Measurements from ENCODE around the gene QSOX2. TPM values are rescaled to one million over a fixed set of nuclear protein-coding genes. Genes with fewer than 3 reads are reported as not detected.

QSOX2 gene
- total and polyA plus RNA-seq, 2 experiments from 2014 or later: 9.2 to 29.2 TPM

DNA sequence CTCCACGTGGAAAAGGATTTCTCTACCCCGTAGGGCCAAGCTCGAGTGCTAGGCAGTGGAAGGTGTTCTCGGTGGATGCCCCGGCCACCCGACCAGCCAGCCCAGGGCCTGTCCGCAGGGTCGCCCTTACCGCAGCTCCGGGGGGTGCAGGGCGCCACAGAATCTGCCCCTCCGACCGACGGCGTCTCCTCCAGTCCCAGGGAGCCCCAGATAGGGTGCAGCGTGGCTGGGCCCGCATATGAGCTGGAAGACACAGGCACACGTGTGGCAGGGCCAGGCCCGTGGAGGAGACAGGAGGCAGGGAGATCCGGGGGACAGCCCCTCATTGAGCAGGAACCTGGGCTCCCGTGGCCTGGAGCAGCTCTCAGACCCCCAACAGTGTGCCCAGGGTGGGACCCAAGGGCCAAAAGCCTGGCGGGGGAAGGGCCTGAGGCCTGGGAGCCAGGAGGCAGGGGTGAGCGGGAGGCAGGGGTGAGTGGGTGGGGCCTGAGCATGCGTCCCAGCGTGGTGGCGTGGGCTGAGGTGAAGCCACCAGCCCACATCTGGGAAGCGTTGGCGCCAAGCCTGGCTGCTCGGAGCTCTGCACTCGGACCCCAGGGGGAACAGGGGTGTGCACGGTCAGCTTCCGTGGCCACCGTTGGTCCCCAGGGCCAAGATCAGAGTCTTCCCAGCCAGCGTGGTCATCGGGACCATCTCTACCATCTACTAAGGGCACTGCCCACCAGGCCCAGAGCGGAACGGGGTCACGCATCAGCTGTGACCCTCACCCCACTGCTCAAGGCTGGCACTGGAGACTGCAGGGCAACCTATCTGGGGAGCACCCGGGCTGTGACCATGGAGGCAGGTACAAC lies 36.0 kb upstream of the QSOX2 start (continued):
- TF ChIP-seq, protein P1, sequence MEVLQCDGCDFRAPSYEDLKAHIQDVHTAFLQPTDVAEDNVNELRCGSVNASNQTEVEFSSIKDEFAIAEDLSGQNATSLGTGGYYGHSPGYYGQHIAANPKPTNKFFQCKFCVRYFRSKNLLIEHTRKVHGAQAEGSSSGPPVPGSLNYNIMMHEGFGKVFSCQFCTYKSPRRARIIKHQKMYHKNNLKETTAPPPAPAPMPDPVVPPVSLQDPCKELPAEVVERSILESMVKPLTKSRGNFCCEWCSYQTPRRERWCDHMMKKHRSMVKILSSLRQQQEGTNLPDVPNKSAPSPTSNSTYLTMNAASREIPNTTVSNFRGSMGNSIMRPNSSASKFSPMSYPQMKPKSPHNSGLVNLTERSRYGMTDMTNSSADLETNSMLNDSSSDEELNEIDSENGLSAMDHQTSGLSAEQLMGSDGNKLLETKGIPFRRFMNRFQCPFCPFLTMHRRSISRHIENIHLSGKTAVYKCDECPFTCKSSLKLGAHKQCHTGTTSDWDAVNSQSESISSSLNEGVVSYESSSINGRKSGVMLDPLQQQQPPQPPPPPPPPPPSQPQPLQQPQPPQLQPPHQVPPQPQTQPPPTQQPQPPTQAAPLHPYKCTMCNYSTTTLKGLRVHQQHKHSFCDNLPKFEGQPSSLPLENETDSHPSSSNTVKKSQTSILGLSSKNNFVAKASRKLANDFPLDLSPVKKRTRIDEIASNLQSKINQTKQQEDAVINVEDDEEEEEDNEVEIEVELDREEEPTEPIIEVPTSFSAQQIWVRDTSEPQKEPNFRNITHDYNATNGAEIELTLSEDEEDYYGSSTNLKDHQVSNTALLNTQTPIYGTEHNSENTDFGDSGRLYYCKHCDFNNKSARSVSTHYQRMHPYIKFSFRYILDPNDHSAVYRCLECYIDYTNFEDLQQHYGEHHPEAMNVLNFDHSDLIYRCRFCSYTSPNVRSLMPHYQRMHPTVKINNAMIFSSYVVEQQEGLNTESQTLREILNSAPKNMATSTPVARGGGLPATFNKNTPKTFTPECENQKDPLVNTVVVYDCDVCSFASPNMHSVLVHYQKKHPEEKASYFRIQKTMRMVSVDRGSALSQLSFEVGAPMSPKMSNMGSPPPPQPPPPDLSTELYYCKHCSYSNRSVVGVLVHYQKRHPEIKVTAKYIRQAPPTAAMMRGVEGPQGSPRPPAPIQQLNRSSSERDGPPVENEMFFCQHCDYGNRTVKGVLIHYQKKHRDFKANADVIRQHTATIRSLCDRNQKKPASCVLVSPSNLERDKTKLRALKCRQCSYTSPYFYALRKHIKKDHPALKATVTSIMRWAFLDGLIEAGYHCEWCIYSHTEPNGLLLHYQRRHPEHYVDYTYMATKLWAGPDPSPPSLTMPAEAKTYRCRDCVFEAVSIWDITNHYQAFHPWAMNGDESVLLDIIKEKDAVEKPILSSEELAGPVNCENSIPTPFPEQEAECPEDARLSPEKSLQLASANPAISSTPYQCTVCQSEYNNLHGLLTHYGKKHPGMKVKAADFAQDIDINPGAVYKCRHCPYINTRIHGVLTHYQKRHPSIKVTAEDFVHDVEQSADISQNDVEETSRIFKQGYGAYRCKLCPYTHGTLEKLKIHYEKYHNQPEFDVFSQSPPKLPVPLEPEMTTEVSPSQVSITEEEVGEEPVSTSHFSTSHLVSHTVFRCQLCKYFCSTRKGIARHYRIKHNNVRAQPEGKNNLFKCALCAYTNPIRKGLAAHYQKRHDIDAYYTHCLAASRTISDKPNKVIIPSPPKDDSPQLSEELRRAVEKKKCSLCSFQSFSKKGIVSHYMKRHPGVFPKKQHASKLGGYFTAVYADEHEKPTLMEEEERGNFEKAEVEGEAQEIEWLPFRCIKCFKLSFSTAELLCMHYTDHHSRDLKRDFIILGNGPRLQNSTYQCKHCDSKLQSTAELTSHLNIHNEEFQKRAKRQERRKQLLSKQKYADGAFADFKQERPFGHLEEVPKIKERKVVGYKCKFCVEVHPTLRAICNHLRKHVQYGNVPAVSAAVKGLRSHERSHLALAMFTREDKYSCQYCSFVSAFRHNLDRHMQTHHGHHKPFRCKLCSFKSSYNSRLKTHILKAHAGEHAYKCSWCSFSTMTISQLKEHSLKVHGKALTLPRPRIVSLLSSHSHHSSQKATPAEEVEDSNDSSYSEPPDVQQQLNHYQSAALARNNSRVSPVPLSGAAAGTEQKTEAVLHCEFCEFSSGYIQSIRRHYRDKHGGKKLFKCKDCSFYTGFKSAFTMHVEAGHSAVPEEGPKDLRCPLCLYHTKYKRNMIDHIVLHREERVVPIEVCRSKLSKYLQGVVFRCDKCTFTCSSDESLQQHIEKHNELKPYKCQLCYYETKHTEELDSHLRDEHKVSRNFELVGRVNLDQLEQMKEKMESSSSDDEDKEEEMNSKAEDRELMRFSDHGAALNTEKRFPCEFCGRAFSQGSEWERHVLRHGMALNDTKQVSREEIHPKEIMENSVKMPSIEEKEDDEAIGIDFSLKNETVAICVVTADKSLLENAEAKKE (CRISPR knock-in tag; IDR thresholded peaks at IDR 0.05): no peak
- TF ChIP-seq, protein P2, sequence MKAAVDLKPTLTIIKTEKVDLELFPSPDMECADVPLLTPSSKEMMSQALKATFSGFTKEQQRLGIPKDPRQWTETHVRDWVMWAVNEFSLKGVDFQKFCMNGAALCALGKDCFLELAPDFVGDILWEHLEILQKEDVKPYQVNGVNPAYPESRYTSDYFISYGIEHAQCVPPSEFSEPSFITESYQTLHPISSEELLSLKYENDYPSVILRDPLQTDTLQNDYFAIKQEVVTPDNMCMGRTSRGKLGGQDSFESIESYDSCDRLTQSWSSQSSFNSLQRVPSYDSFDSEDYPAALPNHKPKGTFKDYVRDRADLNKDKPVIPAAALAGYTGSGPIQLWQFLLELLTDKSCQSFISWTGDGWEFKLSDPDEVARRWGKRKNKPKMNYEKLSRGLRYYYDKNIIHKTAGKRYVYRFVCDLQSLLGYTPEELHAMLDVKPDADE (IDR thresholded peaks at IDR 0.05): no peak
- no peak for TF ChIP-seq CREB1 (CRISPR knock-in tag; IDR thresholded peaks at IDR 0.05; ENCODE audit: low read depth)
- TF ChIP-seq, protein P3, sequence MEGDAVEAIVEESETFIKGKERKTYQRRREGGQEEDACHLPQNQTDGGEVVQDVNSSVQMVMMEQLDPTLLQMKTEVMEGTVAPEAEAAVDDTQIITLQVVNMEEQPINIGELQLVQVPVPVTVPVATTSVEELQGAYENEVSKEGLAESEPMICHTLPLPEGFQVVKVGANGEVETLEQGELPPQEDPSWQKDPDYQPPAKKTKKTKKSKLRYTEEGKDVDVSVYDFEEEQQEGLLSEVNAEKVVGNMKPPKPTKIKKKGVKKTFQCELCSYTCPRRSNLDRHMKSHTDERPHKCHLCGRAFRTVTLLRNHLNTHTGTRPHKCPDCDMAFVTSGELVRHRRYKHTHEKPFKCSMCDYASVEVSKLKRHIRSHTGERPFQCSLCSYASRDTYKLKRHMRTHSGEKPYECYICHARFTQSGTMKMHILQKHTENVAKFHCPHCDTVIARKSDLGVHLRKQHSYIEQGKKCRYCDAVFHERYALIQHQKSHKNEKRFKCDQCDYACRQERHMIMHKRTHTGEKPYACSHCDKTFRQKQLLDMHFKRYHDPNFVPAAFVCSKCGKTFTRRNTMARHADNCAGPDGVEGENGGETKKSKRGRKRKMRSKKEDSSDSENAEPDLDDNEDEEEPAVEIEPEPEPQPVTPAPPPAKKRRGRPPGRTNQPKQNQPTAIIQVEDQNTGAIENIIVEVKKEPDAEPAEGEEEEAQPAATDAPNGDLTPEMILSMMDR (conservative IDR thresholded peaks at IDR 0.05; ENCODE audit: low read depth in 2 of 2): no peak
- no peak for TF ChIP-seq POLR2AphosphoS5 (IDR thresholded peaks at IDR 0.05; ENCODE audit: low read depth)
- no peak for TF ChIP-seq EZH2phosphoT487 (IDR thresholded peaks at IDR 0.05; ENCODE audit: unreplicated experiment)
- no peak for TF ChIP-seq EZH2 (IDR thresholded peaks at IDR 0.05; ENCODE audit: low read depth, unreplicated experiment)
- no peak for TF ChIP-seq JUNB (IDR thresholded peaks at IDR 0.05; ENCODE audit: unreplicated experiment)
- TF ChIP-seq NANOG (IDR thresholded peaks at IDR 0.05; ENCODE audit: borderline replicate concordance): no peak
